ENCODE data around the gene KDR. TPM values are rescaled to one million over a fixed set of nuclear protein-coding genes. Genes with fewer than 3 reads are reported as not detected.

Gene KDR
- polyA plus RNA-seq, 1 experiment: not detected

DNA sequence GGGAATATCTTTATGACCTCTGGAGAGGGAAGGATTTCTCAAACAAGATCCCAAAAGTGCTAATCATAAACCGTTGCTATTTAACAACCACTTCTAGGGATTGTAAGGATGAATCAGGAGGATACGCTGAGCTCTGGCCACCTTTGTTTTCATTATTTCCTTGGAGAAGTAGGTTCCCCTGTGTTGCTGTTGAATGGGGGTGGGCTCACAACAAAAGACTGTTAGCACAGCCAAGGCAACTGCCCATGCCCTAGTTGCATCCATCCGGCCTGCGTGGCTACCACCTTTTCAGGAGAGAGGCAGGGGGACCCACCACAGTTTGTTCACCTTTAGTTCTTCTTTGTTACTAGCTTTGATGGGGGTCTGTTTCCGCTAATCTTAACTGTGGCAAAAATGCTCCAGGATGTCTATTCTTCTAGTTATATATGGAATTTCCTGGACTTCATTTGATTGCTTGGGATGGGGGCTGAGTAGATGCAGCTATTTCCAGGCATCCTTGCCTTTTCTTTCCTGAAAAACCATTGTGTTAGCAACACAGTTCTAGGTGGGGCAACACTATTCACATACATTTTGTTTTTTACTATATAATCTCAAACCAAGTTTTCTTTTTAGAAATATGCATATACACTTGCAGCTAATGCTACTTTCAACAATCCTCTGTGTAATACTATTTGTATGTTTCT is 95.4 kb downstream of the KDR start:
- Histone ChIP-seq H3K36me3 (ENCODE audit: control insufficient read depth, insufficient read depth, low read length) (no peaks in the 10 kb centered on the region), H3K4me3 (ENCODE audit: low read depth, low read length) (no peak overlapping the region), H3K27me3 (ENCODE audit: control insufficient read depth, insufficient read depth, low read length) (no peaks in the 10 kb centered on the region)
- POLR2A ChIA-PET: no interaction called here
- no peak for TF ChIP-seq CTCF (IDR thresholded peaks at IDR 0.05; ENCODE audit: insufficient read depth, low read depth, low read length)
- no peak for DNase-seq (ENCODE audit: low read depth)
- CTCF ChIA-PET: no interaction called here

DNA sequence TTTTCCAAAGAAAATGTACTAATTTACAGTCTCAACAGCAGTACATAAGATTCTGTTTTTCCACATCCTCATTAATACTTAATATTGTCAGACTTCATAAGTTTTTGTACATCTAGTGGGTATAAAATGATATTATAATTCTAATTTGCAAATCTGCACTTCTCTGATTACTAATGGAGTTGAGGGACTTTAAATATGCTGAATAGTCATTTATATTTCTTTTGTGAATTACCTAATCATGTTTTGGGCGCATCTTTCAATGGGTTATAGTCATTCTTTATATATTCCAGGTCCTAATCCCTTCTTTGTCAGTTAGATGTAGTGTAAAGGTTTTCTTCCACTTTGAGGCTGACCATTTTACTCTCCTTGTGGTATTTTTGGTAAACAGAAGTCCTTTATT is 96.1 kb downstream of the KDR start:
- no peaks in the 10 kb centered on the region for H3K27me3 ChIP-seq (ENCODE audit: control insufficient read depth, insufficient read depth, low read length)
- CTCF ChIA-PET: no interaction called here
- POLR2A ChIA-PET: no interaction called here

More for the DNA sequence above, 96.1 kb downstream of the KDR start:
- no peak for DNase-seq (ENCODE audit: low read depth)
- Histone ChIP-seq H3K36me3 (ENCODE audit: control insufficient read depth, insufficient read depth, low read length) (no peaks in the 10 kb centered on the region), H3K4me3 (ENCODE audit: low read depth, low read length) (no peak overlapping the region)
- no peak for TF ChIP-seq CTCF (IDR thresholded peaks at IDR 0.05; ENCODE audit: insufficient read depth, low read depth, low read length)

Small RNA genes within 50 kb of the gene (small RNA-seq; reads per million reads assigned to genes)
- not detected for gene RN7SL424P (ENCODE audit: insufficient read length, low read depth, low replicate concordance)
- not detected for gene RNU6-410P (ENCODE audit: insufficient read length, low read depth, low replicate concordance)

Other genes with a start within 250 kb of the KDR start
- gene SRD5A3, start 220.6 kb upstream of the KDR start, polyA plus RNA-seq (2011; rRNA removed): 15.2 and 24.0 TPM in 2 replicates

Measured in BJ (cell line).